Esophagus squamous epithelium (tissue), 5 donors: ENCODE results near the gene RNASE4. TPM values are rescaled to one million over a fixed set of nuclear protein-coding genes. Genes with fewer than 3 reads are reported as not detected.
"Not testable (repeated sequence)": the region's sequence is repeated elsewhere in the genome, so short reads cannot be mapped to it uniquely, and the experiment has no call there.

Source experiments
- DNase-seq: peaks from one replicate; lab custom pipeline; 2025; lab: John Stamatoyannopoulos, UW
- H3K27ac ChIP-seq, 4 donors: fragments of 200-600 bp; sonication (generic); one replicate each; pipeline ENCODE4 v1.5.1; 2016 to 2019; ENCODE audit warnings: mild to moderate bottlenecking in 1 of 4
- H3K27me3 ChIP-seq, 4 donors: fragments of 200-600 bp; sonication (generic); 1 replicate in 3 of 4; 2 replicates in 1 of 4; pipeline versions ENCODE4 v1.5.1 to v1.6.0; 2017 to 2021; ENCODE audit warnings: antibody characterized with exemption in 1 of 4
- H3K36me3 ChIP-seq, 3 donors: fragments of 200-600 bp; sonication (generic); one replicate each; pipeline ENCODE4 v1.5.1; 2016 to 2019
- H3K4me1 ChIP-seq, 3 donors: fragments of 200-600 bp; sonication (generic); one replicate each; pipeline ENCODE4 v1.5.1; 2017 to 2019
- H3K4me3 ChIP-seq, 4 donors: fragments of 200-600 bp; sonication (generic); 1 replicate in 3 of 4; 2 replicates in 1 of 4; pipeline ENCODE4 v1.5.1; 2016 to 2019; ENCODE audit warnings: mild to moderate bottlenecking in 2 of 4, moderate library complexity in 1 of 4
- H3K9me3 ChIP-seq, 3 donors: fragments of 200-600 bp; sonication (generic); one replicate each; pipeline ENCODE4 v1.5.1; 2016 to 2019
- CTCF ChIP-seq, 6 experiments: fragments of 450-650 bp in 4 of 6; fragments of 200-600 bp in 2 of 6; sonication (generic) in 2 of 6; IDR thresholded peaks; one replicate each; pipeline ENCODE4 v1.5.1; 2016 to 2019; ENCODE audit warnings: antibody characterized with exemption in 6 of 6, mild to moderate bottlenecking in 4 of 6, moderate library complexity in 4 of 6
- POLR2A ChIP-seq, 4 donors: fragments of 450-650 bp; IDR thresholded peaks; one replicate each; pipeline ENCODE4 v1.6.1; 2017; ENCODE audit warnings: antibody characterized with exemption in 4 of 4, mild to moderate bottlenecking in 4 of 4, moderate library complexity in 3 of 4
- WGBS, 2 donors: methylation state at CpG; one replicate each; pipeline ENCODE4 v1.1.5; 2018; 5-methylcytosine and 5-hydroxymethylcytosine counted together
- intact Hi-C: fragments of 100-400 bp; cut with DNase I; formaldehyde crosslinking; loops from one replicate; pipeline ENCODE4 v1.15.0; 2022
- total RNA-seq, 4 donors: library from RNA; depleted of rRNA; stranded (reverse); fragments of >200 nt; gene quantifications; one replicate each; pipeline ENCODE4 v1.1.0, GENCODE V29; 2016
- donor health status: DM: yes; HTN: yes; CAD: no.

RNASE4 gene
- total RNA-seq, 4 donors from 2014 or later, result 4.0 to 73.1 (median 19.5) TPM

GRCh38 chr14:20698018-20698329, 13.6 kb downstream of the RNASE4 start:
- H3K27me3 ChIP-seq, result no peaks in the 10 kb centered on the region
- no peak for TF ChIP-seq POLR2A (IDR thresholded peaks at IDR 0.05)
- no peak for TF ChIP-seq CTCF (IDR thresholded peaks at IDR 0.05)
- H3K4me3 ChIP-seq, result no peak overlapping the region
- no peak overlapping the region for H3K27ac ChIP-seq
- peaks cover 0 to 27% (median 0%) of the 10 kb centered on the region in 3 donors for H3K36me3 ChIP-seq
- DNase-seq, result no peak
- intact Hi-C loops, result loop anchor here (5.0 to 10.0 kb wide), 2 partner anchors 159 to 267 kb away; no protein-coding TSS in a partner anchor
- peaks cover 0 to 9% (median 0%) of the 10 kb centered on the region in 3 donors for H3K4me1 ChIP-seq
- H3K9me3 ChIP-seq, result no peaks in the 10 kb centered on the region

DNA sequence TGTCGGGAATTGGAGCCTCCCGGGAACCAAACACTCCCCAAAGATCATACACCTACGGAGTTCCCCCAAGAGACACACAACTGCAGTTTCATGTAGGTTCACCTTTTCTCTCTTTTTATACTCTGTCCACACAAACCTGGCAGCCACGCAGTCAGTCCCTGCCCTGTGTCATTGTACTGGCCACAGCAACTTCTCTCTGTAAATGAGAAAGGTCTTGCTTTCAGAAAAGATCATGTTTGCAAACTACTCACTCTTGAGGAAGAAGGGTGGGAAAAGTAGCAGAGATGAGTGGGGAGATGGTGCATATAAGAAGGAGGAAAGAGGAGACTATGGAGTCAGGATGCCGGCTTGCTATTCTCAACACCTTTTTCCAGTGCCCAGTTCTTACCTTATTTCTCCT, 14.6 kb downstream of the RNASE4 start:
- 88 to 92% methylated on average over 5 of the region's 5 CpGs for WGBS, 2 donors
- intact Hi-C loops, result loop anchor here (5.0 to 10.0 kb wide), 2 partner anchors 158 to 266 kb away; no protein-coding TSS in a partner anchor

GRCh38 chr14:20699931-20700330, 15.6 kb downstream of the RNASE4 start:
- Histone ChIP-seq H3K9me3 (no peaks in the 10 kb centered on the region), H3K4me1 (peaks cover 0 to 9% (median 0%) of the 10 kb centered on the region in 3 donors), H3K36me3 (peaks cover 0 to 12% (median 0%) of the 10 kb centered on the region in 3 donors), H3K4me3 (no peak overlapping the region), H3K27ac (no peak overlapping the region), H3K27me3 (no peaks in the 10 kb centered on the region)
- intact Hi-C loops, result loop anchor here (5.0 to 10.0 kb wide), 2 partner anchors 157 to 265 kb away; no protein-coding TSS in a partner anchor
- DNase-seq, result no peak
- TF ChIP-seq CTCF (IDR thresholded peaks at IDR 0.05) (no peak), POLR2A (IDR thresholded peaks at IDR 0.05) (no peak)

More for the DNA sequence above, 14.6 kb downstream of the RNASE4 start:
- peaks cover 0 to 9% (median 0%) of the 10 kb centered on the region in 3 donors for H3K4me1 ChIP-seq
- TF ChIP-seq POLR2A (IDR thresholded peaks at IDR 0.05) (no peak), CTCF (IDR thresholded peaks at IDR 0.05) (no peak)
- no peak for DNase-seq
- no peaks in the 10 kb centered on the region for H3K27me3 ChIP-seq
- H3K27ac ChIP-seq, result no peak overlapping the region
- no peaks in the 10 kb centered on the region for H3K9me3 ChIP-seq
- no peak overlapping the region for H3K4me3 ChIP-seq
- peaks cover 0 to 20% (median 0%) of the 10 kb centered on the region in 3 donors for H3K36me3 ChIP-seq

DNA sequence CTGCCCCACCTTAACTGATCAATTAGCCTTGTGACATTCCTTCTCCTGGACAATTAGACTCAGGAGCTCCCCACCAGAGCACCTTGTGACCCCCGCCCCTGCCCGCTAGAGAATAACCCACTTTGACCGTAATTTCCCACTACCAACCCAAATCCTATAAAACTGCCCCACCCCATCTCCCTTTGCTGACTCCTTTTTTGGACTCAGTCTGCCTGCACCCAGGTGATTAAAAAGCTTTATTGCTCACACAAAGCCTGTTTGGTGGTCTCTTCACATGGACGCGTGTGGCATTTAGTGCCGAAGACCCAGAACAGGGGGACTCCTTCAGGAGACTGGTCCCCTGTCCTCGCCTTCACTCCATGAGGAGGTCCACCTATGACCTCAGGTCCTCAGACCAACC, 16.6 kb downstream of the RNASE4 start:
- intact Hi-C loops, H3K27ac ChIP-seq, DNase-seq, H3K4me1 ChIP-seq, H3K4me3 ChIP-seq, H3K9me3 ChIP-seq, H3K36me3 ChIP-seq, H3K27me3 ChIP-seq: not testable (repeated sequence)
- 90 to 99% methylated on average over 7 of the region's 7 CpGs for WGBS, 2 donors

DNA sequence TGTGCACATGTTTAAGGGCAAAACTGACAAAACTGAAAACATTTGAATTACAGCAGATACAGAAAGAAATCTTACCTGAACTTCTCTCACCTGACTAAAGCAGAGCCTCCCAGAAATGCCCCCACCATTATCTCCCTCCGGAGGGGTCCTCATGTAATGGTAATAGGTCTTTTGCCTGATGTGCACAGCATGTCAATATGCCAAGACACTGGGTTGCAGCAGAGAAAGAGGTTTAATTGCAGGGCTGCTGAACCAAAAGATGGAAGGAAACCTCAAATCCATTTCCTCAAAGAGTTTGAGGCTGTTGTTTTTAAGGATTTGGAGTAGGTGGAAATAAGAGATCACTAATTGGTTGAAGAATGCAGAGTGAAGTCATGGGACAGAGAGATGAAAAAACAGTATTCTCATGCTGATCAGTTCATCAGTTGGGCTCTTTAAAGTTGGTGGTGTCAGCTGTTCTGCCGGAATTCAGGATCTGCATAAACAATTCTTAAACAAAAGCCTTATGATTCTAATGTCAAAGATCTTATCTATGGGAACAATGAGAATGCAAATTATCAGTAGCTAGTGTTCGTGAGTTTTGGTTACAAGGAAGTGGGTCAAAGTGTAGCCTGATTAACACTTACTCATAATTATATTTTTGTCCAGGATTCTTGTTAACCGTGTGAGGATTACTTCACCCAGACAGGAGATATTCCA, 22.4 kb downstream of the RNASE4 start:
- H3K27me3 ChIP-seq, result no peaks in the 10 kb centered on the region
- no peaks in the 10 kb centered on the region for H3K36me3 ChIP-seq
- TF ChIP-seq POLR2A (IDR thresholded peaks at IDR 0.05), result no peak
- no peak for TF ChIP-seq CTCF (IDR thresholded peaks at IDR 0.05)
- peak overlapping the region in 2 of 4 donors; percentile 62 for H3K27ac ChIP-seq
- no peaks in the 10 kb centered on the region for H3K9me3 ChIP-seq
- H3K4me3 ChIP-seq, result no peak overlapping the region
- intact Hi-C loops, result no loop called here
- no peak for DNase-seq
- peaks cover 0 to 17% (median 3%) of the 10 kb centered on the region in 3 donors for H3K4me1 ChIP-seq
- WGBS, 2 donors, result 33 to 42% methylated on average over 4 of the region's 4 CpGs
